IPS-18a (cell line): Measurements from ENCODE around the gene NDUFB8.
"Not testable (repeated sequence)": the region's sequence is repeated elsewhere in the genome, so short reads cannot be mapped to it uniquely, and the experiment has no call there.

ENCODE experiments used
- H3K27ac ChIP-seq: one replicate; pipeline ENCODE4 v1.5.1; 2013; ENCODE audit warnings: low read length
- H3K27me3 ChIP-seq: one replicate; pipeline ENCODE4 v1.6.1; 2013; ENCODE audit warnings: mild to moderate bottlenecking, low read length; ENCODE audit not compliant: control insufficient read depth, insufficient read depth
- H3K36me3 ChIP-seq: one replicate; pipeline ENCODE4 v1.6.1; 2013; ENCODE audit warnings: low read depth, low read length; ENCODE audit not compliant: control insufficient read depth
- H3K4me1 ChIP-seq: one replicate; pipeline ENCODE4 v1.6.1; 2013; ENCODE audit warnings: low read depth, low read length; ENCODE audit not compliant: control insufficient read depth
- H3K4me3 ChIP-seq: one replicate; pipeline ENCODE4 v1.5.1; 2013; ENCODE audit warnings: low read length
- H3K9ac ChIP-seq: one replicate; pipeline ENCODE4 v1.6.1; 2013; ENCODE audit warnings: mild to moderate bottlenecking, low read length, moderate library complexity
- H3K9me3 ChIP-seq: one replicate; pipeline ENCODE4 v1.6.1; 2013; ENCODE audit warnings: low read depth, low read length; ENCODE audit not compliant: control insufficient read depth

Gene NDUFB8

GRCh38 chr10:100529475-100530298, at the start of gene NDUFB8:
NDUFB8 (minus strand) TSS chr10:100529871; CDS start chr10:100529851, 20 bp downstream.
- Histone ChIP-seq H3K4me1 (peaks cover 13% of the 10 kb centered on the region), H3K36me3 (peaks cover 26% of the 10 kb centered on the region), H3K27me3 (no peaks in the 10 kb centered on the region), H3K4me3 (peak within 1 kb of the TSS; percentile 98), H3K9ac (peak within 1 kb of the TSS; percentile 87), H3K9me3 (no peaks in the 10 kb centered on the region), H3K27ac (peak within 1 kb of the TSS; percentile 71)

GRCh38 chr10:100576282-100576635, 46.6 kb upstream of the NDUFB8 start:
- Histone ChIP-seq H3K4me1 (no peaks in the 10 kb centered on the region), H3K36me3 (no peaks in the 10 kb centered on the region), H3K27ac (no peak overlapping the region), H3K9me3 (no peaks in the 10 kb centered on the region), H3K9ac (no peak overlapping the region), H3K4me3 (no peak overlapping the region), H3K27me3 (no peaks in the 10 kb centered on the region)

GRCh38 chr10:100575585-100576281, 46.1 kb upstream of the NDUFB8 start:
- no peak overlapping the region for H3K4me3 ChIP-seq
- no peaks in the 10 kb centered on the region for H3K36me3 ChIP-seq
- H3K9ac ChIP-seq, result no peak overlapping the region
- H3K27ac ChIP-seq, result no peak overlapping the region
- no peaks in the 10 kb centered on the region for H3K9me3 ChIP-seq
- H3K4me1 ChIP-seq, result no peaks in the 10 kb centered on the region
- no peaks in the 10 kb centered on the region for H3K27me3 ChIP-seq

- not testable (repeated sequence) for H3K4me1 ChIP-seq, H3K36me3 ChIP-seq, H3K4me3 ChIP-seq, H3K27ac ChIP-seq, H3K27me3 ChIP-seq, H3K9me3 ChIP-seq, H3K9ac ChIP-seq
Observed at GRCh38 chr10:100575146-100575545, 45.5 kb upstream of the NDUFB8 start.

GRCh38 chr10:100571084-100571856, 41.6 kb upstream of the NDUFB8 start:
- H3K9ac ChIP-seq, result no peak overlapping the region
- peaks cover 4% of the 10 kb centered on the region for H3K4me1 ChIP-seq
- no peak overlapping the region for H3K4me3 ChIP-seq
- peaks cover 31% of the 10 kb centered on the region for H3K27me3 ChIP-seq
- no peaks in the 10 kb centered on the region for H3K36me3 ChIP-seq
- H3K27ac ChIP-seq, result no peak overlapping the region
- H3K9me3 ChIP-seq, result no peaks in the 10 kb centered on the region

GRCh38 chr10:100570506-100570905, 40.8 kb upstream of the NDUFB8 start:
- Histone ChIP-seq H3K4me1 (peaks cover 4% of the 10 kb centered on the region), H3K27me3 (peaks cover 36% of the 10 kb centered on the region), H3K4me3 (peak overlapping the region; percentile 67), H3K9me3 (no peaks in the 10 kb centered on the region), H3K36me3 (no peaks in the 10 kb centered on the region), H3K27ac (no peak overlapping the region), H3K9ac (no peak overlapping the region)

- Histone ChIP-seq H3K36me3 (no peaks in the 10 kb centered on the region), H3K27me3 (peaks cover 38% of the 10 kb centered on the region), H3K9me3 (no peaks in the 10 kb centered on the region), H3K4me1 (peaks cover 4% of the 10 kb centered on the region), H3K4me3 (peak overlapping the region; percentile 67), H3K9ac (peak overlapping the region; percentile 25), H3K27ac (no peak overlapping the region)
Observed at GRCh38 chr10:100569687-100570481, 40.2 kb upstream of the NDUFB8 start.

GRCh38 chr10:100568912-100569311, 39.2 kb upstream of the NDUFB8 start:
- peaks cover 38% of the 10 kb centered on the region for H3K27me3 ChIP-seq
- no peaks in the 10 kb centered on the region for H3K9me3 ChIP-seq
- H3K9ac ChIP-seq, result no peak overlapping the region
- no peak overlapping the region for H3K4me3 ChIP-seq
- no peak overlapping the region for H3K27ac ChIP-seq
- H3K4me1 ChIP-seq, result peaks cover 4% of the 10 kb centered on the region
- H3K36me3 ChIP-seq, result no peaks in the 10 kb centered on the region

GRCh38 chr10:100567826-100568225, 38.2 kb upstream of the NDUFB8 start:
- peaks cover 46% of the 10 kb centered on the region for H3K27me3 ChIP-seq
- H3K9me3 ChIP-seq, result no peaks in the 10 kb centered on the region
- H3K27ac ChIP-seq, result no peak overlapping the region
- H3K9ac ChIP-seq, result no peak overlapping the region
- H3K36me3 ChIP-seq, result no peaks in the 10 kb centered on the region
- peaks cover 4% of the 10 kb centered on the region for H3K4me1 ChIP-seq
- H3K4me3 ChIP-seq, result no peak overlapping the region

- Histone ChIP-seq H3K9me3 (no peaks in the 10 kb centered on the region), H3K4me3 (no peak overlapping the region), H3K27me3 (peaks cover 52% of the 10 kb centered on the region), H3K4me1 (peaks cover 4% of the 10 kb centered on the region), H3K36me3 (no peaks in the 10 kb centered on the region), H3K9ac (no peak overlapping the region), H3K27ac (no peak overlapping the region)
Observed at GRCh38 chr10:100567249-100567648, 37.6 kb upstream of the NDUFB8 start.

- Histone ChIP-seq H3K4me3 (no peak overlapping the region), H3K27me3 (peaks cover 59% of the 10 kb centered on the region), H3K27ac (no peak overlapping the region), H3K36me3 (no peaks in the 10 kb centered on the region), H3K9me3 (no peaks in the 10 kb centered on the region), H3K4me1 (peaks cover 4% of the 10 kb centered on the region), H3K9ac (no peak overlapping the region)
Observed at GRCh38 chr10:100566561-100566960, 36.9 kb upstream of the NDUFB8 start.
